Fibroblast of the conjunctiva (primary cell): ENCODE data around the gene ACTR1A.
A peak's percentile ranks its signal among the peaks of the same experiment; 100 is the strongest.
"Not testable (repeated sequence)": the region's sequence is repeated elsewhere in the genome, so short reads cannot be mapped to it uniquely, and the experiment has no call there.

Experiments used
- DNase-seq: peaks from one replicate; pipeline ENCODE4 v3.0.0-alpha.2; 2010; ENCODE audit warnings: low read depth

ACTR1A gene

GRCh38 chr10:102514487-102515311, 12.2 kb upstream of the ACTR1A start:
- DNase-seq = no peak

GRCh38 chr10:102511583-102512274, 9.2 kb upstream of the ACTR1A start:
- DNase-seq = no peak

GRCh38 chr10:102509387-102509786, 6.9 kb upstream of the ACTR1A start:
- no peak for DNase-seq

- no peak for DNase-seq
Observed at GRCh38 chr10:102508506-102508905, 6.0 kb upstream of the ACTR1A start.

- DNase-seq = no peak
Observed at GRCh38 chr10:102507521-102507920, 5.0 kb upstream of the ACTR1A start.

- no peak for DNase-seq
Observed at GRCh38 chr10:102505462-102506115, 3.1 kb upstream of the ACTR1A start.

GRCh38 chr10:102504976-102505300, 2.4 kb upstream of the ACTR1A start:
- no peak for DNase-seq

GRCh38 chr10:102504179-102504975, 1.9 kb upstream of the ACTR1A start:
- no peak for DNase-seq

GRCh38 chr10:102503264-102504178, 1.0 kb upstream of the ACTR1A start, which contains the start of gene SUFU:
Gene SUFU (plus strand): TSS chr10:102503972. CDS start chr10:102504153, 181 bp downstream.
- peak; percentile 99 for DNase-seq

- DNase-seq = peak; percentile 99
Observed at GRCh38 chr10:102502029-102502336, 529 bp downstream of the ACTR1A start.

GRCh38 chr10:102501201-102502028, 1.1 kb downstream of the ACTR1A start:
- DNase-seq = no peak

- DNase-seq = not testable (repeated sequence)
Observed at GRCh38 chr10:102500686-102501085, 1.8 kb downstream of the ACTR1A start.

GRCh38 chr10:102499356-102499755, 3.2 kb downstream of the ACTR1A start:
- DNase-seq = no peak

GRCh38 chr10:102497545-102497944, 5.0 kb downstream of the ACTR1A start:
- no peak for DNase-seq

- DNase-seq = no peak
Observed at GRCh38 chr10:102493771-102494170, 8.7 kb downstream of the ACTR1A start.

- DNase-seq = no peak
Observed at GRCh38 chr10:102492983-102493382, 9.5 kb downstream of the ACTR1A start.

- DNase-seq = no peak
Observed at GRCh38 chr10:102492344-102492939, 10.1 kb downstream of the ACTR1A start.

GRCh38 chr10:102491136-102491535, 11.4 kb downstream of the ACTR1A start:
- DNase-seq = no peak

- no peak for DNase-seq
Observed at GRCh38 chr10:102485093-102485784, 17.3 kb downstream of the ACTR1A start.
